HCT116 (cell line): Measurements from ENCODE around the gene TMEM222. TPM values are rescaled to one million over a fixed set of nuclear protein-coding genes. Genes with fewer than 3 reads are reported as not detected.

Experiments
- ATAC-seq: fragments of 200-7000 bp; cut with Tn5 transposase; 2 replicates; pipeline ENCODE4 v1.9.1; 2020; ENCODE audit warnings: mild to moderate bottlenecking, moderate library complexity
- BruUV-seq: library from RNA; stranded (reverse); fragments of 400-500 nt; replicated peaks from 2 replicates; lab custom pipeline; 2021; lab: Mats Ljungman, UMichigan
- CTCF ChIA-PET: fragments of 300-600 bp; sonication (Branson Sonifier 250); formaldehyde crosslinking; loops from one replicate; lab custom pipeline; 2021; ENCODE audit warnings: antibody characterized with exemption; lab: Charles Lee
- POLR2A ChIA-PET: fragments of 300-600, 350-600 bp; sonication (Branson Sonifier 250); formaldehyde crosslinking; loops from one replicate; lab custom pipeline; 2021; ENCODE audit warnings: antibody characterized with exemption; lab: Charles Lee
- RAD21 ChIA-PET, 2 experiments: fragments of 300-600 bp; sonication (Branson Sonifier 250); formaldehyde crosslinking; loops; one replicate each; lab custom pipeline; 2023; ENCODE audit warnings: low total read pairs in 2 of 2; ENCODE audit not compliant: uncharacterized antibody in 2 of 2, unreplicated experiment in 2 of 2, low non-redundant PET in 1 of 2; lab: Charles Lee
- DNase-seq: peaks from one replicate; pipeline ENCODE4 v3.0.0-alpha.2; 2010; ENCODE audit warnings: low read depth, low spot score
- H2AFZ ChIP-seq: fragments of 200-600 bp; shearing (Covaris generic), sonication (generic); 2 replicates; pipeline ENCODE4 v1.6.1; 2017; ENCODE audit warnings: low read depth, mixed run types, mixed read lengths, antibody characterized with exemption, low read length; ENCODE audit not compliant: poor library complexity, severe bottlenecking
- H3K27ac ChIP-seq: 2 replicates; pipeline ENCODE4 v1.5.1; 2012; ENCODE audit warnings: low read depth, low read length
- H3K27me3 ChIP-seq: fragments of 200-600 bp; sonication (generic); 2 replicates; pipeline ENCODE4 v1.6.1; 2016; ENCODE audit warnings: mixed run types, low read length, mixed read lengths; ENCODE audit not compliant: insufficient read depth
- H3K36me3 ChIP-seq, 2 experiments: fragments of 200-500 bp in 1 of 2; fragments of 200-600 bp in 1 of 2; sonication (Bioruptor generic) in 1 of 2; sonication (generic) in 1 of 2; 2 replicates each; pipeline versions ENCODE4 v1.5.1 to v1.6.1; 2014 to 2016; ENCODE audit warnings: low read length in 2 of 2, inconsistent platforms in 1 of 2, mixed read lengths in 1 of 2, mixed run types in 1 of 2; ENCODE audit not compliant: insufficient read depth in 2 of 2, control insufficient read depth in 1 of 2
- H3K4me1 ChIP-seq, 2 experiments: fragments of 200-600 bp in 1 of 2; sonication (generic) in 1 of 2; 2 replicates each; pipeline versions ENCODE4 v1.5.1 to v1.6.1; 2012 to 2017; ENCODE audit warnings: low read length in 2 of 2, inconsistent platforms in 1 of 2, mild to moderate bottlenecking in 1 of 2, mixed read lengths in 1 of 2, mixed run types in 1 of 2, moderate library complexity in 1 of 2; ENCODE audit not compliant: insufficient read depth in 2 of 2, control insufficient read depth in 1 of 2
- H3K4me2 ChIP-seq: fragments of 200-600 bp; sonication (generic); 2 replicates; pipeline ENCODE4 v1.6.1; 2017; ENCODE audit warnings: mixed run types, low read length, mixed read lengths
- H3K4me3 ChIP-seq, 2 experiments: fragments of 200-600 bp in 1 of 2; sonication (generic) in 1 of 2; replicated peaks in 1 of 2; 2 replicates each; pipeline ENCODE4 v1.5.1; 2011 to 2016; ENCODE audit warnings: low read length in 2 of 2, control low read depth in 1 of 2, low read depth in 1 of 2, mild to moderate bottlenecking in 1 of 2, mixed read lengths in 1 of 2, mixed run types in 1 of 2
- H3K79me2 ChIP-seq: fragments of 200-600 bp; sonication (generic); 2 replicates; pipeline ENCODE4 v1.6.1; 2017; ENCODE audit warnings: mild to moderate bottlenecking, mixed run types, low read length, moderate library complexity, mixed read lengths; ENCODE audit not compliant: insufficient read depth
- H3K9ac ChIP-seq: fragments of 200-600 bp; sonication (generic); 2 replicates; pipeline ENCODE4 v1.6.1; 2016; ENCODE audit warnings: low read length, mixed read lengths
- H3K9me2 ChIP-seq: fragments of 200-600 bp; sonication (generic), shearing (Covaris generic); 2 replicates; pipeline ENCODE4 v1.6.1; 2017; ENCODE audit warnings: mixed run types, mild to moderate bottlenecking, moderate library complexity; ENCODE audit not compliant: insufficient read depth
- H3K9me3 ChIP-seq, 2 experiments: fragments of 200-500 bp in 1 of 2; fragments of 200-600 bp in 1 of 2; sonication (Bioruptor generic) in 1 of 2; sonication (generic) in 1 of 2; 2 replicates each; pipeline ENCODE4 v1.6.1; 2014 to 2017; ENCODE audit warnings: low read length in 2 of 2, mixed read lengths in 2 of 2, inconsistent platforms in 1 of 2, low read depth in 1 of 2, mild to moderate bottlenecking in 1 of 2, mixed run types in 1 of 2, moderate library complexity in 1 of 2; ENCODE audit not compliant: control insufficient read depth in 1 of 2, insufficient read depth in 1 of 2
- H4K20me1 ChIP-seq: fragments of 200-600 bp; sonication (generic), shearing (Covaris generic); 2 replicates; pipeline ENCODE4 v1.6.1; 2017; ENCODE audit warnings: mixed run types, mild to moderate bottlenecking, moderate library complexity; ENCODE audit not compliant: insufficient read depth
- JUND ChIP-seq: IDR thresholded peaks from 2 replicates; pipeline ENCODE4 v1.6.1; 2012
- SP1 ChIP-seq: IDR thresholded peaks from 2 replicates; pipeline ENCODE4 v1.6.1; 2012; ENCODE audit warnings: low read depth
- SRF ChIP-seq: IDR thresholded peaks from 2 replicates; pipeline ENCODE4 v1.6.1; 2012; ENCODE audit warnings: low read depth
- YY1 ChIP-seq: IDR thresholded peaks from 2 replicates; pipeline ENCODE4 v1.6.1; 2011; ENCODE audit warnings: low read length, low read depth, moderate library complexity, mild to moderate bottlenecking; ENCODE audit not compliant: insufficient replicate concordance; ENCODE audit errors: extremely low read depth
- ZFX ChIP-seq: fragments of 450-650 bp; IDR thresholded peaks from 2 replicates; pipeline ENCODE4 v1.6.1; 2017
- ZNF274 ChIP-seq: fragments of 200-500 bp; sonication (Bioruptor generic); IDR thresholded peaks from 2 replicates; pipeline ENCODE4 v1.6.1; 2014; ENCODE audit warnings: mild to moderate bottlenecking, low read depth, low read length, inconsistent platforms
- intact Hi-C: fragments of 100-400 bp; cut with micrococcal nuclease; formaldehyde crosslinking; loops from 2 replicates; pipeline ENCODE4 v1.10.0; 2022
- total RNA-seq: library from RNA; stranded (reverse); gene quantifications from one replicate; pipeline ENCODE4 v1.2.1, GENCODE V29; 2021; ENCODE audit not compliant: unreplicated experiment
- TF ChIP-seq, protein P1 (sequence below), 3 experiments: fragments of 200-600 bp in 1 of 3; sonication (generic) in 1 of 3; IDR thresholded peaks in 2 of 3; conservative IDR thresholded peaks in 1 of 3; 2 replicates each; pipeline ENCODE4 v1.5.1; 2012 to 2017; ENCODE audit warnings: low read depth in 2 of 3, low read length in 2 of 3, antibody characterized with exemption in 1 of 3, borderline replicate concordance in 1 of 3, control low read depth in 1 of 3, mild to moderate bottlenecking in 1 of 3, mixed read lengths in 1 of 3, mixed run types in 1 of 3, moderate library complexity in 1 of 3; ENCODE audit not compliant: insufficient read depth in 1 of 3
- TF ChIP-seq, protein P2 (sequence below): IDR thresholded peaks from 2 replicates; pipeline ENCODE4 v1.6.1; 2011; ENCODE audit warnings: mild to moderate bottlenecking, low read length, moderate library complexity; ENCODE audit not compliant: insufficient replicate concordance; ENCODE audit errors: extremely low read depth
- TF ChIP-seq, protein P3 (sequence below): IDR thresholded peaks from 2 replicates; pipeline ENCODE4 v1.6.1; 2012
- TF ChIP-seq, protein P4 (sequence below): IDR thresholded peaks from 2 replicates; pipeline ENCODE4 v1.6.1; 2012; ENCODE audit warnings: low read depth

The TMEM222 gene
- total RNA-seq, 1 experiment from 2014 or later: 32.8 TPM

DNA sequence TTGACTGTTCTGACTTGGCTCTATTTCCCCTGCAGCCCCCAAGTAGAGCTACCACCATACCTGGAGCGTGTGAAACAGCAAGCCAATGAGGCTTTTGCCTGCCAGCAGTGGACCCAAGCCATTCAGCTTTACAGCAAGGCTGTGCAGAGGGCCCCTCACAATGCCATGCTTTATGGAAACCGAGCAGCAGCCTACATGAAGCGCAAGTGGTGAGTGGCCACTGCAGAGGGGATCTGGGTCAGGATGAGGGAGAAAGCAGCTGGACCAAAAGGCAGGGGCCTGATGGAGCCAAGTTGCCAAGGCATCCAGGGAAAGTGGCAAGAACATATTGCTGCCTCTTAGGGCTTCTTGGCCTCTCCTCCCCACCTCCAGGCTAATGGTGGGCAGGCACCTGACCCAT, 24.1 kb upstream of the TMEM222 start:
- Histone ChIP-seq H3K27ac (no peak overlapping the region), H4K20me1 (no peaks in the 10 kb centered on the region), H3K4me3 (no peak overlapping the region), H3K4me2 (no peak overlapping the region), H3K9me2 (no peaks in the 10 kb centered on the region), H3K79me2 (no peaks in the 10 kb centered on the region), H3K27me3 (no peaks in the 10 kb centered on the region), H3K9ac (no peak overlapping the region), H2AFZ (no peak overlapping the region), H3K4me1 (peaks cover 0 to 7% of the 10 kb centered on the region in 2 experiments; a peak in 2 of 4 replicates), H3K36me3 (no peaks in the 10 kb centered on the region), H3K9me3 (no peaks in the 10 kb centered on the region)
- DNase-seq (no peak), ATAC-seq (no peak)
- ChIA-PET POLR2A (no interaction called here), RAD21 (no interaction called here), CTCF (interaction anchor here (0.8 to 6.5 kb wide), 7 partner anchors 10 to 365 kb away, joined by 3 to 65 read pairs (median 16); no protein-coding TSS in a partner anchor)
- BruUV-seq: no TSS peak
- intact Hi-C loops: loop anchor here (2.0 kb wide), 1 partner anchor 309 kb away; no protein-coding TSS in a partner anchor
- TF ChIP-seq, protein P1, sequence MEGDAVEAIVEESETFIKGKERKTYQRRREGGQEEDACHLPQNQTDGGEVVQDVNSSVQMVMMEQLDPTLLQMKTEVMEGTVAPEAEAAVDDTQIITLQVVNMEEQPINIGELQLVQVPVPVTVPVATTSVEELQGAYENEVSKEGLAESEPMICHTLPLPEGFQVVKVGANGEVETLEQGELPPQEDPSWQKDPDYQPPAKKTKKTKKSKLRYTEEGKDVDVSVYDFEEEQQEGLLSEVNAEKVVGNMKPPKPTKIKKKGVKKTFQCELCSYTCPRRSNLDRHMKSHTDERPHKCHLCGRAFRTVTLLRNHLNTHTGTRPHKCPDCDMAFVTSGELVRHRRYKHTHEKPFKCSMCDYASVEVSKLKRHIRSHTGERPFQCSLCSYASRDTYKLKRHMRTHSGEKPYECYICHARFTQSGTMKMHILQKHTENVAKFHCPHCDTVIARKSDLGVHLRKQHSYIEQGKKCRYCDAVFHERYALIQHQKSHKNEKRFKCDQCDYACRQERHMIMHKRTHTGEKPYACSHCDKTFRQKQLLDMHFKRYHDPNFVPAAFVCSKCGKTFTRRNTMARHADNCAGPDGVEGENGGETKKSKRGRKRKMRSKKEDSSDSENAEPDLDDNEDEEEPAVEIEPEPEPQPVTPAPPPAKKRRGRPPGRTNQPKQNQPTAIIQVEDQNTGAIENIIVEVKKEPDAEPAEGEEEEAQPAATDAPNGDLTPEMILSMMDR (IDR thresholded peaks at IDR 0.05 in 2 of 3, conservative IDR thresholded peaks at IDR 0.05 in 1 of 3; ENCODE audit: borderline replicate concordance in 1 of 3, insufficient read depth in 1 of 3, low read depth in 2 of 3, low read length in 2 of 3): no peak
- no peak for TF ChIP-seq ZFX
- no peak for TF ChIP-seq JUND
- TF ChIP-seq, protein P2, sequence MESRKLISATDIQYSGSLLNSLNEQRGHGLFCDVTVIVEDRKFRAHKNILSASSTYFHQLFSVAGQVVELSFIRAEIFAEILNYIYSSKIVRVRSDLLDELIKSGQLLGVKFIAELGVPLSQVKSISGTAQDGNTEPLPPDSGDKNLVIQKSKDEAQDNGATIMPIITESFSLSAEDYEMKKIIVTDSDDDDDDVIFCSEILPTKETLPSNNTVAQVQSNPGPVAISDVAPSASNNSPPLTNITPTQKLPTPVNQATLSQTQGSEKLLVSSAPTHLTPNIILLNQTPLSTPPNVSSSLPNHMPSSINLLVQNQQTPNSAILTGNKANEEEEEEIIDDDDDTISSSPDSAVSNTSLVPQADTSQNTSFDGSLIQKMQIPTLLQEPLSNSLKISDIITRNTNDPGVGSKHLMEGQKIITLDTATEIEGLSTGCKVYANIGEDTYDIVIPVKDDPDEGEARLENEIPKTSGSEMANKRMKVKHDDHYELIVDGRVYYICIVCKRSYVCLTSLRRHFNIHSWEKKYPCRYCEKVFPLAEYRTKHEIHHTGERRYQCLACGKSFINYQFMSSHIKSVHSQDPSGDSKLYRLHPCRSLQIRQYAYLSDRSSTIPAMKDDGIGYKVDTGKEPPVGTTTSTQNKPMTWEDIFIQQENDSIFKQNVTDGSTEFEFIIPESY: no peak
- no peak for TF ChIP-seq YY1
- no peak for TF ChIP-seq ZNF274
- TF ChIP-seq, protein P3, sequence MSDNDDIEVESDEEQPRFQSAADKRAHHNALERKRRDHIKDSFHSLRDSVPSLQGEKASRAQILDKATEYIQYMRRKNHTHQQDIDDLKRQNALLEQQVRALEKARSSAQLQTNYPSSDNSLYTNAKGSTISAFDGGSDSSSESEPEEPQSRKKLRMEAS: no peak
- no peak for TF ChIP-seq SP1
- TF ChIP-seq SRF: no peak
- TF ChIP-seq, protein P4, sequence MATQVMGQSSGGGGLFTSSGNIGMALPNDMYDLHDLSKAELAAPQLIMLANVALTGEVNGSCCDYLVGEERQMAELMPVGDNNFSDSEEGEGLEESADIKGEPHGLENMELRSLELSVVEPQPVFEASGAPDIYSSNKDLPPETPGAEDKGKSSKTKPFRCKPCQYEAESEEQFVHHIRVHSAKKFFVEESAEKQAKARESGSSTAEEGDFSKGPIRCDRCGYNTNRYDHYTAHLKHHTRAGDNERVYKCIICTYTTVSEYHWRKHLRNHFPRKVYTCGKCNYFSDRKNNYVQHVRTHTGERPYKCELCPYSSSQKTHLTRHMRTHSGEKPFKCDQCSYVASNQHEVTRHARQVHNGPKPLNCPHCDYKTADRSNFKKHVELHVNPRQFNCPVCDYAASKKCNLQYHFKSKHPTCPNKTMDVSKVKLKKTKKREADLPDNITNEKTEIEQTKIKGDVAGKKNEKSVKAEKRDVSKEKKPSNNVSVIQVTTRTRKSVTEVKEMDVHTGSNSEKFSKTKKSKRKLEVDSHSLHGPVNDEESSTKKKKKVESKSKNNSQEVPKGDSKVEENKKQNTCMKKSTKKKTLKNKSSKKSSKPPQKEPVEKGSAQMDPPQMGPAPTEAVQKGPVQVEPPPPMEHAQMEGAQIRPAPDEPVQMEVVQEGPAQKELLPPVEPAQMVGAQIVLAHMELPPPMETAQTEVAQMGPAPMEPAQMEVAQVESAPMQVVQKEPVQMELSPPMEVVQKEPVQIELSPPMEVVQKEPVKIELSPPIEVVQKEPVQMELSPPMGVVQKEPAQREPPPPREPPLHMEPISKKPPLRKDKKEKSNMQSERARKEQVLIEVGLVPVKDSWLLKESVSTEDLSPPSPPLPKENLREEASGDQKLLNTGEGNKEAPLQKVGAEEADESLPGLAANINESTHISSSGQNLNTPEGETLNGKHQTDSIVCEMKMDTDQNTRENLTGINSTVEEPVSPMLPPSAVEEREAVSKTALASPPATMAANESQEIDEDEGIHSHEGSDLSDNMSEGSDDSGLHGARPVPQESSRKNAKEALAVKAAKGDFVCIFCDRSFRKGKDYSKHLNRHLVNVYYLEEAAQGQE: no peak
